Brain microvascular endothelial cell (primary cell): Measurements from ENCODE around the gene TMEM273.

ENCODE experiments used
- DNase-seq: peaks from one replicate; pipeline ENCODE4 v3.0.0-alpha.2; 2020
- H3K27ac ChIP-seq: fragments of 250-450 bp; sonication (Bioruptor Pico); 2 replicates; pipeline ENCODE4 v1.5.1; 2020; ENCODE audit warnings: mild to moderate bottlenecking, moderate library complexity
- H3K27me3 ChIP-seq: fragments of 250-450 bp; sonication (Bioruptor Pico); replicated peaks from 2 replicates; pipeline ENCODE4 v1.5.1; 2020; ENCODE audit warnings: mild to moderate bottlenecking
- H3K36me3 ChIP-seq: fragments of 250-450 bp; sonication (Bioruptor Pico); replicated peaks from 2 replicates; pipeline ENCODE4 v1.5.1; 2020; ENCODE audit warnings: mild to moderate bottlenecking
- H3K4me3 ChIP-seq: 2 replicates; pipeline ENCODE4 v1.5.1; 2011; ENCODE audit warnings: low read depth, mild to moderate bottlenecking, control low read depth, low read length, moderate library complexity
- CTCF ChIP-seq: IDR thresholded peaks from 2 replicates; pipeline ENCODE4 v1.5.1; 2011; ENCODE audit warnings: low read depth, mild to moderate bottlenecking, moderate library complexity, low read length, control low read depth, inconsistent platforms; ENCODE audit errors: missing control alignments
- in situ Hi-C: cut with HindIII; loops from 2 replicates; pipeline ENCODE4 v1.10.0; 2017; ENCODE audit warnings: low sequenced_read_pairs, low pct_ligation_motif_present

The TMEM273 gene

GRCh38 chr10:49177391-49178355 lies 10.5 kb downstream of the TMEM273 start:
- no peak overlapping the region for H3K4me3 ChIP-seq
- H3K27me3 ChIP-seq: no peaks in the 10 kb centered on the region
- in situ Hi-C loops: no loop called here
- no peaks in the 10 kb centered on the region for H3K36me3 ChIP-seq
- peak; percentile 87 for DNase-seq
- TF ChIP-seq CTCF: no peak
- H3K27ac ChIP-seq: peak overlapping the region; percentile 70

- TF ChIP-seq CTCF: peak; percentile 31
- H3K27ac ChIP-seq: peak overlapping the region; percentile 70
- no peak for DNase-seq
- in situ Hi-C loops: no loop called here
- no peaks in the 10 kb centered on the region for H3K27me3 ChIP-seq
- H3K4me3 ChIP-seq: no peak overlapping the region
- H3K36me3 ChIP-seq: no peaks in the 10 kb centered on the region
These were observed 11.6 kb downstream of the TMEM273 start for GRCh38 chr10:49176310-49177268.

GRCh38 chr10:49175587-49176309 lies 12.4 kb downstream of the TMEM273 start:
- DNase-seq: no peak
- TF ChIP-seq CTCF: no peak
- Histone ChIP-seq H3K27ac (no peak overlapping the region), H3K27me3 (no peaks in the 10 kb centered on the region), H3K36me3 (no peaks in the 10 kb centered on the region), H3K4me3 (no peak overlapping the region)
- in situ Hi-C loops: no loop called here

GRCh38 chr10:49174926-49175500 lies 13.2 kb downstream of the TMEM273 start:
- DNase-seq: no peak
- TF ChIP-seq CTCF: no peak

GRCh38 chr10:49174261-49174925 lies 13.8 kb downstream of the TMEM273 start:
- no peak for DNase-seq
- no peak overlapping the region for H3K27ac ChIP-seq
- TF ChIP-seq CTCF: no peak
- H3K36me3 ChIP-seq: no peaks in the 10 kb centered on the region
- no peak overlapping the region for H3K4me3 ChIP-seq
- in situ Hi-C loops: no loop called here
- H3K27me3 ChIP-seq: no peaks in the 10 kb centered on the region

More at GRCh38 chr10:49174926-49175500, 13.2 kb downstream of the TMEM273 start:
- Histone ChIP-seq H3K4me3 (no peak overlapping the region), H3K36me3 (no peaks in the 10 kb centered on the region), H3K27me3 (no peaks in the 10 kb centered on the region), H3K27ac (no peak overlapping the region)
- in situ Hi-C loops: no loop called here
